Measurements from ENCODE around the gene VANGL2. TPM values are rescaled to one million over a fixed set of nuclear protein-coding genes. Genes with fewer than 3 reads are reported as not detected.

Gene VANGL2
- polyA plus RNA-seq, 2 of the 4 experiments (the other 2 are of a cell fraction): 3.9 to 4.1 TPM

DNA sequence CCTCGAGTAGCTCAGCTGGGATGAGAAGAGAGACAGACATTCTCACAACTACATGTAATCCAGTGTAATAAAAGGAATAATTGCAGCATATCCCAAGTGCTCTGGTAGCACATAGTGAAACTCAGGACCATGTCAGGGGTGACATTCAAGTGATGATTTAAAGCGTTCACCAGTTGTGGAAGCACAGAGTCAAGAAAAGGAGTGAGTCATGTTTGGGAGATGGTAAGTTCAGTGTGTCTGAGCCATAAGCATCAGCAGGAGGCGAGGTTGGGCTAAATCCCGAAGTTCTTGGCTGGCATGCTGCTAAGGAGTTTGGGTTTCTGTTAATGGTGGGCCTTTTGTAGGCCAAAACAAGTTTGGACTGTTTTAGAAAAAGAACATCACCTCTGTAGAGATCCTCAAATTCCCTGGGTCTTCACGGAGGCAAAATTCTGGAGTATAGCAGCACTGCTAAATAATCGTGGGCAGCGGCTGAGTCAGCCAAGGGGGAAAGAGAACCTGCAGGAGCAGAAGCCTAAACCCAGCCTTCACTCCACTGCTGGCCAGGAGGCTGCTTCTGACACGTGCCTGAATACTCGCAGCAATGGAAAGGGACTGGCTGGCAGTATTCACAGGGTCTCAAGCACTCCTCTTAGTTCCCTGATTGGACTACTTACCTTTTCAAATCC is 40.7 kb upstream of the VANGL2 start:
- FAIRE-seq: no peak
- ChIA-PET CTCF (no interaction called here), POLR2A (no interaction called here)
- TF ChIP-seq EHF (CRISPR knock-in tag; IDR thresholded peaks at IDR 0.05): no peak
- no peak for TF ChIP-seq ZC3H11A (IDR thresholded peaks at IDR 0.05)
- TF ChIP-seq, protein P1, sequence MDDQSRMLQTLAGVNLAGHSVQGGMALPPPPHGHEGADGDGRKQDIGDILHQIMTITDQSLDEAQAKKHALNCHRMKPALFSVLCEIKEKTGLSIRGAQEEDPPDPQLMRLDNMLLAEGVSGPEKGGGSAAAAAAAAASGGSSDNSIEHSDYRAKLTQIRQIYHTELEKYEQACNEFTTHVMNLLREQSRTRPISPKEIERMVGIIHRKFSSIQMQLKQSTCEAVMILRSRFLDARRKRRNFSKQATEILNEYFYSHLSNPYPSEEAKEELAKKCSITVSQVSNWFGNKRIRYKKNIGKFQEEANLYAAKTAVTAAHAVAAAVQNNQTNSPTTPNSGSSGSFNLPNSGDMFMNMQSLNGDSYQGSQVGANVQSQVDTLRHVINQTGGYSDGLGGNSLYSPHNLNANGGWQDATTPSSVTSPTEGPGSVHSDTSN (IDR thresholded peaks at IDR 0.05): no peak
- TF ChIP-seq ZFP36 (IDR thresholded peaks at IDR 0.05; ENCODE audit: borderline replicate concordance, partially characterized antibody): no peak
- TF ChIP-seq ZSCAN20 (CRISPR knock-in tag; IDR thresholded peaks at IDR 0.05): no peak
- TF ChIP-seq ESRRA (IDR thresholded peaks at IDR 0.05; ENCODE audit: borderline replicate concordance, low read length): no peak
- TF ChIP-seq, protein P2, sequence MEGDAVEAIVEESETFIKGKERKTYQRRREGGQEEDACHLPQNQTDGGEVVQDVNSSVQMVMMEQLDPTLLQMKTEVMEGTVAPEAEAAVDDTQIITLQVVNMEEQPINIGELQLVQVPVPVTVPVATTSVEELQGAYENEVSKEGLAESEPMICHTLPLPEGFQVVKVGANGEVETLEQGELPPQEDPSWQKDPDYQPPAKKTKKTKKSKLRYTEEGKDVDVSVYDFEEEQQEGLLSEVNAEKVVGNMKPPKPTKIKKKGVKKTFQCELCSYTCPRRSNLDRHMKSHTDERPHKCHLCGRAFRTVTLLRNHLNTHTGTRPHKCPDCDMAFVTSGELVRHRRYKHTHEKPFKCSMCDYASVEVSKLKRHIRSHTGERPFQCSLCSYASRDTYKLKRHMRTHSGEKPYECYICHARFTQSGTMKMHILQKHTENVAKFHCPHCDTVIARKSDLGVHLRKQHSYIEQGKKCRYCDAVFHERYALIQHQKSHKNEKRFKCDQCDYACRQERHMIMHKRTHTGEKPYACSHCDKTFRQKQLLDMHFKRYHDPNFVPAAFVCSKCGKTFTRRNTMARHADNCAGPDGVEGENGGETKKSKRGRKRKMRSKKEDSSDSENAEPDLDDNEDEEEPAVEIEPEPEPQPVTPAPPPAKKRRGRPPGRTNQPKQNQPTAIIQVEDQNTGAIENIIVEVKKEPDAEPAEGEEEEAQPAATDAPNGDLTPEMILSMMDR (IDR thresholded peaks at IDR 0.05): no peak
- no peak for TF ChIP-seq RAD21 (conservative IDR thresholded peaks at IDR 0.05 in 1 of 2, IDR thresholded peaks at IDR 0.05 in 1 of 2)
- TF ChIP-seq POLR2AphosphoS2 (conservative IDR thresholded peaks at IDR 0.05; ENCODE audit: low read length): no peak
- Histone ChIP-seq H3K27ac (no peak overlapping the region), H3K4me2 (no peak overlapping the region), H3K4me3 (no peak overlapping the region), H3K4me1 (peaks cover 10% of the 10 kb centered on the region; the same call in 2 of the 3 replicates), H3K9me3 (no peaks in the 10 kb centered on the region)
- ATAC-seq: no peak
- DNase-seq (ENCODE audit: low read depth in 1 of 2, low spot score in 1 of 2): no peak
- 84% methylated on average over 9 of the region's 9 CpGs for WGBS (ENCODE audit: missing lambda C conversion rate)

DNA sequence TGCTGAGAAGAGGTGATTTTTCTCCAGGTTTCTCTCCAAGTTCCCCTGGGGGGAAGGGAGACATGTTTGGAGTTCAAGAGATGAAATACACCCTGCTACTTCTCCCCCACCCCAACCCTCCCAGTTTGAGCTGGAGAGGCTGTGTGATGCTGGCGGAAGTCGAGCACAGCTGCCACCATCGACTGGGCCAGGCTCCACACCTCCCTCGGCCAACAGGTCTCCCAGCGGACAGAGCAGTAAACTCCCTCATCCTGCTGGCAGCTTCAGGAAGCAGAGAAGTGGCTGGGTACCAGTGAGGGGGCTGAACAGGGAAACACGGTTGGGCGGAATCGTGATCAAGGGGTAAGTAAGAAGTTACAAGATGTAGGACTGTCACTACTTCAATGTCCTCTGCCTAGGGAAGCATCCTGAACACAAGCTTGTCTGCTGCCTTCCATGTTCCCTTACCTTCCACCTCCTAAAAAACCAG is 40.1 kb upstream of the VANGL2 start:
- H3K9me3 ChIP-seq: no peaks in the 10 kb centered on the region
- no peak overlapping the region for H3K4me2 ChIP-seq
- DNase-seq (ENCODE audit: low read depth in 1 of 2, low spot score in 1 of 2): no peak
- 92% methylated on average over 8 of the region's 8 CpGs for WGBS (ENCODE audit: missing lambda C conversion rate)
- H3K4me1 ChIP-seq: peaks cover 10% of the 10 kb centered on the region; the same call in 2 of the 3 replicates
- ChIA-PET POLR2A (interaction anchor here (0.6 kb wide), 2 partner anchors 12 to 44 kb away, joined by 3 to 6 read pairs; no protein-coding TSS in a partner anchor), CTCF (interaction anchor here (1.0 to 1.1 kb wide), 2 partner anchors 56 to 108 kb away, joined by 3 to 4 read pairs; no protein-coding TSS in a partner anchor)
- no peak overlapping the region for H3K27ac ChIP-seq
- TF ChIP-seq SMC3 (IDR thresholded peaks at IDR 0.05) (no peak), RCOR1 (IDR thresholded peaks at IDR 0.05; ENCODE audit: low read depth, low read length) (no peak), EHMT2 (IDR thresholded peaks at IDR 0.05; ENCODE audit: low read depth) (no peak), HDAC2 (IDR thresholded peaks at IDR 0.05) (no peak), HOXB5 (CRISPR knock-in tag; IDR thresholded peaks at IDR 0.05) (no peak), FOXS1 (CRISPR knock-in tag; IDR thresholded peaks at IDR 0.05) (no peak), NR3C1 (IDR thresholded peaks at IDR 0.05) (no peak), FOSL2 (IDR thresholded peaks at IDR 0.05) (no peak), FOSL2 (CRISPR knock-in tag; IDR thresholded peaks at IDR 0.05) (no peak), HEYL (CRISPR knock-in tag; IDR thresholded peaks at IDR 0.05) (no peak), RAD21 (conservative IDR thresholded peaks at IDR 0.05 in 1 of 2, IDR thresholded peaks at IDR 0.05 in 1 of 2) (no peak), MAZ (IDR thresholded peaks at IDR 0.05; ENCODE audit: borderline replicate concordance, low read depth, low read length) (no peak), BHLHE40 (IDR thresholded peaks at IDR 0.05; ENCODE audit: low read depth, low read length) (no peak), GATA3 (IDR thresholded peaks at IDR 0.05; ENCODE audit: borderline replicate concordance) (no peak)
- TF ChIP-seq, protein P3, sequence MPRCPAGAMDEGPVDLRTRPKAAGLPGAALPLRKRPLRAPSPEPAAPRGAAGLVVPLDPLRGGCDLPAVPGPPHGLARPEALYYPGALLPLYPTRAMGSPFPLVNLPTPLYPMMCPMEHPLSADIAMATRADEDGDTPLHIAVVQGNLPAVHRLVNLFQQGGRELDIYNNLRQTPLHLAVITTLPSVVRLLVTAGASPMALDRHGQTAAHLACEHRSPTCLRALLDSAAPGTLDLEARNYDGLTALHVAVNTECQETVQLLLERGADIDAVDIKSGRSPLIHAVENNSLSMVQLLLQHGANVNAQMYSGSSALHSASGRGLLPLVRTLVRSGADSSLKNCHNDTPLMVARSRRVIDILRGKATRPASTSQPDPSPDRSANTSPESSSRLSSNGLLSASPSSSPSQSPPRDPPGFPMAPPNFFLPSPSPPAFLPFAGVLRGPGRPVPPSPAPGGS (IDR thresholded peaks at IDR 0.05): no peak
- TF ChIP-seq, protein P4, sequence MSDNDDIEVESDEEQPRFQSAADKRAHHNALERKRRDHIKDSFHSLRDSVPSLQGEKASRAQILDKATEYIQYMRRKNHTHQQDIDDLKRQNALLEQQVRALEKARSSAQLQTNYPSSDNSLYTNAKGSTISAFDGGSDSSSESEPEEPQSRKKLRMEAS (IDR thresholded peaks at IDR 0.05): no peak
- TF ChIP-seq, protein P1 (IDR thresholded peaks at IDR 0.05): no peak
- FAIRE-seq: no peak
- ATAC-seq: no peak
- no peak overlapping the region for H3K4me3 ChIP-seq

Measured in A549 (cell line).